SK-N-MC (cell line): Measurements from ENCODE around the gene FNDC10.

Experiments
- EZH2 ChIP-seq: fragments of 200-600 bp; sonication (generic); IDR thresholded peaks from one replicate; pipeline ENCODE4 v1.6.1; 2017; ENCODE audit warnings: antibody characterized with exemption
- POLR2AphosphoS5 ChIP-seq: IDR thresholded peaks from 2 replicates; pipeline ENCODE4 v1.6.1; 2012; ENCODE audit warnings: mild to moderate bottlenecking, low read depth, low read length, borderline replicate concordance

DNA sequence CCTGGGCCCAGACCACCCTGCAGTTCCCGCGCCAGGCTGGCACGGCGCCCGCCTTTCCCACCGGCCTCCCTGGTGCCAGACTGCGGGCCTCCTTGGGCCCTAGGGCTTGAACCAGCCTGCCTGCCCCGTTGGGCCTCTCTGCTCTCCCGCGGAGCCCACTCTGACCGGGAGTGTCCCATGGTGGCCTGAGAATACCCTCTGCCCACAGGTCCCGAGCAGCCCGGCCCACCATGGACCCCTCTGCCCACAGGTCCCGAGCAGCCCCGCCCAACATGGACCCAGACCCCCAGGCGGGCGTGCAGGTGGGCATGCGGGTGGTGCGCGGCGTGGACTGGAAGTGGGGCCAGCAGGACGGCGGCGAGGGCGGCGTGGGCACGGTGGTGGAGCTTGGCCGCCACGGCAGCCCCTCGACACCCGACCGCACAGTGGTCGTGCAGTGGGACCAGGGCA lies 23.3 kb upstream of the FNDC10 start:
- TF ChIP-seq EZH2 (no peak), POLR2AphosphoS5 (no peak)
